ENCODE results near the gene HASPIN. TPM values are rescaled to one million over a fixed set of nuclear protein-coding genes. Genes with fewer than 3 reads are reported as not detected.

HASPIN gene
- total RNA-seq, 4 donors from 2014 or later: 0.13 to 0.23 TPM; not detected in 2

DNA sequence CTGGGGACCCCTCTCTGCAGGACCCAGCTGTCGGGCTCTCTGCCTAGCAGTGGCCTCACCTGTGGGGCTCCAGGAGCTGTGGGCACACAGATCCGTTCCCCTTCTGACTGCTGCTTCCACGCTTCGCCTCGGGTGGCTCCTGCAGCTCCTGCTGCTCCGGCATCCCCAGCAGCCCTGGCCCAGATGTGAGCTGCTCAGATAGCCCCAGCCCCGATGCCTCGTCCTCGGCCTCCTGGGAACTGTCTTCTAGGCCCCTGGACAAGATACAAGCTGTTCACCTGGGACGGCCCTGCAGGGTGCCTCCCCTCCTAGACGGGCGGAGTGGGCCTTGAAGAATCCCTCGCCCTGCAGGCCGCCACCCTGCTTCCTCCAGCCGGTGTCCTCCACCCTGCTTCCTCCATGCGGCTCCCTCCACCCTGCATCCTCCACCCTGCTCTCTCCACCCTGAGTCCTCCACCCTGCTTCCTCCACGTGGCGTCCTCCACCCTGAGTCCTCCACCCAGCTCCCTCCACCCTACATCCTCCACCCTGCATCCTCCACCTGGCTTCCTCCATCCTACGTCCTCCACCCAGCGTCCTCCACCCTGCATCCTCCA is 44.1 kb upstream of the HASPIN start:
- intact Hi-C loops (cut with DNase I): no loop called here
- 59% methylated on average over 18 of the region's 20 CpGs for WGBS
- no peak for TF ChIP-seq POLR2AphosphoS5 (IDR thresholded peaks at IDR 0.05)
- no peak for TF ChIP-seq CTCF (IDR thresholded peaks at IDR 0.05)
- no peak for TF ChIP-seq POLR2A (IDR thresholded peaks at IDR 0.05; ENCODE audit: low read depth)
- no peak for TF ChIP-seq EP300 (IDR thresholded peaks at IDR 0.05)
- H3K4me1 ChIP-seq: no peaks in the 10 kb centered on the region
- peaks cover 0 to 66% (median 2%) of the 10 kb centered on the region in 4 donors for H3K27me3 ChIP-seq
- no peak for DNase-seq (ENCODE audit: extremely low spot score)
- no peak overlapping the region for H3K27ac ChIP-seq (replicated peaks in 1 of 4)
- H3K4me3 ChIP-seq: no peak overlapping the region
- H3K36me3 ChIP-seq: no peaks in the 10 kb centered on the region
- H3K9me3 ChIP-seq: no peaks in the 10 kb centered on the region

GRCh38 chr17:3681057-3681456 is 42.6 kb upstream of the HASPIN start:
- intact Hi-C loops (cut with DNase I): no loop called here
- WGBS: 92% methylated on average over 9 of the region's 12 CpGs
- no peak for TF ChIP-seq EP300 (IDR thresholded peaks at IDR 0.05)
- no peak for TF ChIP-seq CTCF (IDR thresholded peaks at IDR 0.05)
- no peak for TF ChIP-seq POLR2AphosphoS5 (IDR thresholded peaks at IDR 0.05)
- no peak for TF ChIP-seq POLR2A (IDR thresholded peaks at IDR 0.05; ENCODE audit: low read depth)

DNA sequence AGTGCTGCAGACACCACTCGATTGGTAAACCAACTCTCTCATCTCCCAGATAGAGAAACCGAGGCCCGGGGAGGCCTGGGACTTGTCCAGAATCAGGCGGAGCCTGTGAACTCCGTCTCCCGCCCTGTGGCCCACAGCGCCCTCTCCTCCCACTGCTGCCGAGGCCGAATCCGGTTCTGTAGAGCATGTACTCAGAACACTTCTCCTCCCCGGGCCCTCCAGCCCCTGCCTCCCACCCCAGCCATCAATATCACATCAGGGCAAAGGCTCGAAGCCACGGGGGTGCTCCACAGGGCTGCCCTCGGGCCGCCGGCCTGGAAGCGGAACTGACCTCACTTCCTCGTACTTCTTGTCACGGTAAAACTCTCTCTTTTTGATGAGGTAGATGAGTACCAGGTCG is 42.1 kb upstream of the HASPIN start:
- no peak for TF ChIP-seq POLR2AphosphoS5 (IDR thresholded peaks at IDR 0.05)
- no peak for TF ChIP-seq POLR2A (IDR thresholded peaks at IDR 0.05; ENCODE audit: low read depth)
- TF ChIP-seq EP300 (IDR thresholded peaks at IDR 0.05): no peak
- no peak for TF ChIP-seq CTCF (IDR thresholded peaks at IDR 0.05)
- Histone ChIP-seq H3K4me3 (no peak overlapping the region), H3K36me3 (no peaks in the 10 kb centered on the region), H3K4me1 (no peaks in the 10 kb centered on the region), H3K27ac (replicated peaks in 1 of 4) (no peak overlapping the region), H3K9me3 (no peaks in the 10 kb centered on the region), H3K27me3 (peaks cover 0 to 75% (median 2%) of the 10 kb centered on the region in 4 donors)
- 85% methylated on average over 18 of the region's 20 CpGs for WGBS
- DNase-seq (ENCODE audit: extremely low spot score): no peak
- intact Hi-C loops (cut with DNase I): no loop called here

More at GRCh38 chr17:3681057-3681456, 42.6 kb upstream of the HASPIN start:
- H3K4me1 ChIP-seq: no peaks in the 10 kb centered on the region
- H3K27ac ChIP-seq (replicated peaks in 1 of 4): no peak overlapping the region
- H3K9me3 ChIP-seq: no peaks in the 10 kb centered on the region
- peaks cover 0 to 75% (median 2%) of the 10 kb centered on the region in 4 donors for H3K27me3 ChIP-seq
- H3K36me3 ChIP-seq: no peaks in the 10 kb centered on the region
- no peak overlapping the region for H3K4me3 ChIP-seq
- DNase-seq (ENCODE audit: extremely low spot score): no peak

DNA sequence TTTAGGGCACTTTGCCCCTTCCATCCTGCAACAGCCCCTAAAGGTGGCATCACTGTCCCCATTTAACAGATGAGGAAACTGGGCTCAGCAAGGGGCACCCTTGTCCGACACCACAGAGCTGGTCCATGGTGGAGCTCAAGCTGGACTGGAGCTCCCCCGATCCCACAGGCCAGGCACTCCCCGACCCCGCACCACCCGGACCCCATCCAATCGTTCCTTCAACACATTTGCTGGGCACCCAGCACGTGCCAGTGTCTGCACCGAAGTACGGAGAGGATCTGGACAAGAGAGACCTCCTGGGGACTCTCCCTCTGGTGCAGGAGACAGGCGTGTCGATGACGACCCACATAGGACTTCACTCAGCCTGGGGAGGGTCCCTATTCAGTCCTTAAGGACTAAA is 41.7 kb upstream of the HASPIN start:
- Histone ChIP-seq H3K9me3 (no peaks in the 10 kb centered on the region), H3K27ac (replicated peaks in 1 of 4) (no peak overlapping the region), H3K27me3 (peaks cover 0 to 75% (median 2%) of the 10 kb centered on the region in 4 donors), H3K4me3 (no peak overlapping the region), H3K36me3 (no peaks in the 10 kb centered on the region), H3K4me1 (no peaks in the 10 kb centered on the region)
- TF ChIP-seq CTCF (IDR thresholded peaks at IDR 0.05): no peak
- TF ChIP-seq POLR2AphosphoS5 (IDR thresholded peaks at IDR 0.05): no peak
- no peak for TF ChIP-seq POLR2A (IDR thresholded peaks at IDR 0.05; ENCODE audit: low read depth)
- no peak for TF ChIP-seq EP300 (IDR thresholded peaks at IDR 0.05)
- WGBS: 90% methylated on average over 4 of the region's 12 CpGs
- no peak for DNase-seq (ENCODE audit: extremely low spot score)
- intact Hi-C loops (cut with DNase I): no loop called here

DNA sequence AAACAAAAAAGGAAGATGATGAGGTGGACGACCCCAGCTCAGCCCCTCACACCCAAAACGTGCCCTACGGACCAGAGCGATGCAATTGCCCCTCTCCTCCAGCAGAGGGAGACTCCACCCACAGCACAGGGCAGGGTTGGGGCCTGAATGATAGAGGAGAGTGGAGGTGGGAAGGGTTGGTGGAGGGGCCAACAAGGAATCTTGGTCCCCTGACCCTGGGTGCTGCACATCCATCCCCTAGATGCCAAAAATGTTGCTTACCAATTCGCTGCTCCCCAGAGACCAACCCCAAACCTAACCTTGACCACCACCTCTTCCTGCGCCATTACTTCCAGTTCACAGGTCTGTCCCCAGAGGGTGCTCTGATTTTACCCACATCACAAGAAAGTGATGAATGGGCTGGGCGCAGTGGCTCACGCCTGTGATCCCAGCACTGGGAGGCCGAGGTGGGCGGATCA is 40.6 kb upstream of the HASPIN start:
- Histone ChIP-seq H3K27me3 (peaks cover 0 to 70% (median 2%) of the 10 kb centered on the region in 4 donors), H3K4me1 (peaks cover 0 to 3% (median 1%) of the 10 kb centered on the region in 4 donors), H3K27ac (replicated peaks in 1 of 4) (no peak overlapping the region), H3K4me3 (no peak overlapping the region), H3K36me3 (no peaks in the 10 kb centered on the region), H3K9me3 (no peaks in the 10 kb centered on the region)
- WGBS: 41% methylated on average over 10 of the region's 10 CpGs
- DNase-seq (ENCODE audit: extremely low spot score): no peak
- TF ChIP-seq POLR2A (IDR thresholded peaks at IDR 0.05; ENCODE audit: low read depth) (no peak), CTCF (IDR thresholded peaks at IDR 0.05) (peak; percentile 61 to 88 (median 64)), EP300 (IDR thresholded peaks at IDR 0.05) (no peak)
- intact Hi-C loops (cut with DNase I): no loop called here

Measured in esophagus muscularis mucosa (tissue), 4 donors.